ENCODE data around the gene RNF41.

RNF41 gene

GRCh38 chr12:56243731-56244181 lies 22.0 kb upstream of the RNF41 start:
- no peak for DNase-seq

GRCh38 chr12:56242986-56243385 lies 21.3 kb upstream of the RNF41 start:
- DNase-seq: no peak

DNA sequence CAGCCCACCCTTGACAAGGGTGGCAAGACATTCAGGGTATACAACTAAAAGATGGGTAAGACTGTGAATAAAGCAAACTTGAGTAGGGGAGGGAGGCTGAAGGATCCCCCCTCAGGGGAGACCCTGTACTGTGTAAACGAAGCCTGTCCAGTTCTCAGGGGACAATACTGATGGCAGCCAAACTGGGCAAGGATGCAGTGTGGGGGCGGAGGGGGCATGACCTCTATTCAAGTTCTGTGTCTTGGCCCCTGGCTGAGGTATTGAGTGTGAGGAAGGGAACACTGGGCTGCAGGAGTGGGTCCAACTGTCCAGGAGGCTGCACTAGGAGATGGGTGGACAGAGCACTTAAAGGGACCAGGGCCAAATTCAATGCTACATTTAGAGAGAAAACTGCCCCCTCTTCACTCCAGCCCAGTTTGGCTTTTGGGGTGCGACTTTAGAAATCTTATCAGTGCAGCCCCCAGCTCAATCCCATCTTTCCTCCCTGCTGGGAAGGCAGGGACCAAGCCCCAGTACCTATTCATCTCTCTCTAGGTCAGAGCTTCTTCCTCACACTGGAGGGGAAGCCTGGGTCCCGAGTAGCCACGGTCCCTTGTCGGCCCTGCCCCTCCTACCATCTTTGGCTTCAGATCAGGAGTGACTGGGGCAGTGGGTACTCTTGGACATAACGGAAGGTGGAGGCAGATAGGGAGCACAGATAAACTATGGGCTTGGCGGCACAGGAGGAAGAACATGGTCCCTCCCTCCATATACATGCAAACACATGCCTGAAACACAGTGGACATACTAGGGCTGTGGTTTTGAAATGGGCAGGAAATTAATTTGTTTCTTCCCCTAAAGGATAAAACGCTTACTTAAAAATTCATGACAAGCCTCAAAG lies 19.9 kb upstream of the RNF41 start:
- DNase-seq: no peak

DNA sequence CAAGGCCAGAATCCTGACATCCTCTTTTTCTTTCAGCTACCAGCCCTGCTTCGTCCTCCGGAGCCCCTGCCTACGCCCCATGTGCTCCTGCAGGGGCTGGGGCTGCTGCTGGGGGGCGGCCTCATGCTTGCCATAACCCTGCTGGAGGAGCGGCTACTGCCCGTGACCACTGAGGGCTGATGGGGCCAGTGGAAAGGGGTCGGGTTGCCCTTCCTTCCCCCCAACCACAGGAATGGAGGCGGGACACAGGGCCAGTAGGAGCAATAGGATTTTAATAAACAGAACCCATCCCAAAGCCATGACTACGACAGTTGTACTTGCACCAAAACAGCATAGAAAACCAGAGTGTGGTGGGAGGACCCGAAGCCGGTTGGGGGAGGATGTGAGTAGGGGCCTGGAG lies 15.8 kb upstream of the RNF41 start:
- no peak for DNase-seq

GRCh38 chr12:56236985-56237384 lies 15.3 kb upstream of the RNF41 start:
- DNase-seq: no peak

DNA sequence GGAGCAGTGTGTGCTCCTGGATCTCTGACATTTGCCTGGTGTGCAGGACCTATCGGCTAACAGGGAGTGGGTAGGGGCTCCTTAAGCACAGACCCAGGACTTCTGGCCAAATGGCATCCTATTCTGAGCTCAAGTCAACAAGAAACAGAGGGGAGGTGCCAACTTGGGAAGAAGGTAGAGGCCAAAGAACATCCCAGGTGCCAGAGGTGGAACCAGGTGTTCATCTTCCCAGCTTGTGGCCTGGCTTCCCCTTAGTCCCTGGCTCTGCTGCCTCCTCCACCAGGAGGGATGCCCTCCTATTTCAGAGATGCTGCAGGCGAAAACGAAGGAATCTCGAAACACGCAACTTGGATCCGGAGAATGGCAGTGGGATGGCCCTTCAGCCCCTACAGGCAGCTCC lies 14.4 kb upstream of the RNF41 start:
- DNase-seq: no peak

- no peak for DNase-seq
These were observed 13.2 kb upstream of the RNF41 start for GRCh38 chr12:56234746-56235436.

GRCh38 chr12:56231184-56231582 lies 9.5 kb upstream of the RNF41 start:
- no peak for DNase-seq

DNA sequence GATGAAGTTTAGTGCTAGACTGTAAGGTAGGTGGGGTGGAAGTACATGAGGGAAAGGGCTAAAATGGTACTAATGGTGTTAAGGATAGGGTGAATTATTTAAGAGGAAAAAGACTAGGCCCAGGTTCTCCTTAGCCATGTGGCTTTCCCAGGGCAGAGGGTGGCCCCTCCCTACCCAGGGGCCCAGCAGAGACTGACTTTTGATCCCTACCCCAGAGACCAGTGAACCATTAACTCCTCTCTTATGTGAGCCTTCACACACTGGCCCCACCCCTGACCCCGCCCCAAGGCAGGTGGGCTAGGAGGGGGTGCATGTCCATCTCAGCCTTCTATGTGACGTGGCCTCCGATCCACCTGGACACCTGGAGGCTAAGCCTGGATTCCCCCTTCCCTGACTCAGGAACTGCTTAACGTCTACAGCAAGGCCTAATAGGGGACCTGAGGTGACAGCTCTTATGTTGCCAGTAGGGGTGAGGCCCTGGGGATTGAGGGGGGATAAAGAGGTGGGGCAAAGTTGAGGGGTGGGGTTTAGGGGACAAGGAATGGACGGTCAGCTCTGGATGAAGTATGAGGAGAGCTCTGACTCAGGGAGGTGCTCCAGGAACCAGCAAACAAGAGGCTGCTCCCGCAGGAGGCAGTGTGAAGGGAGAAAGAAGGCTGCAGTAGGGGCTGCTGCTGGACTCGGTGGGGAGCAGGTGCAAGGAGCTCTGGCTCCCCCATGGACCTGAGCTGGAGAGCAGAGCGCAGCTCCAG lies 8.9 kb upstream of the RNF41 start:
- DNase-seq: no peak

DNA sequence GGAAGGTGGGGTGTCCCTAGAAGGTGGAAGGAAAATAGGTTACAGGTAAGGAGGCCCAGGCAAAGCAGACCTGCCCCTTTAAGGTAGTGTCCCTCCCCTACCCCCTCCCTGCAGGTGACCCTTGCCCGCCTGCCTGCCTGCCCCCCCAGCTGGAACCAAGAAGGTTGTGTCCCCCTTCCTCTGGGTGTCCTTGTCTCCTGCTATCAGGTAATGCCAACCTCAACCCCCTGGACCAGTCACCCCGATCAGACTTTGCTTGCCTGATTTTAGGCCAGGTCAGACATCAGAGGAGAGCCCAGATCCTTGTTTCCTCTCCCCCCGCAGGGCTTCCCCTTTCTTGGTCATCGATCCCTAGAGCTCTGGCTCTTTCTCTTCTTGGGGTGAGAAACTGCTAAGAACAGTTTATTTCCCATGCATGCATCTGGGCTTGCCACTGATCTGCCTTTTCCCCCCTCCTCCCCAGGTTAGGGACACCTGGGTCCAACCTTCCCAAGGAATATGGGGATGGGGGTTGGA lies 8.3 kb upstream of the RNF41 start, which contains the start of gene SLC39A5:
Gene SLC39A5, plus strand, starts transcription at position 136 of the 516 bp plus-strand sequence. CDS start 1,224 bp downstream, outside the sequence.
- no peak for DNase-seq

DNA sequence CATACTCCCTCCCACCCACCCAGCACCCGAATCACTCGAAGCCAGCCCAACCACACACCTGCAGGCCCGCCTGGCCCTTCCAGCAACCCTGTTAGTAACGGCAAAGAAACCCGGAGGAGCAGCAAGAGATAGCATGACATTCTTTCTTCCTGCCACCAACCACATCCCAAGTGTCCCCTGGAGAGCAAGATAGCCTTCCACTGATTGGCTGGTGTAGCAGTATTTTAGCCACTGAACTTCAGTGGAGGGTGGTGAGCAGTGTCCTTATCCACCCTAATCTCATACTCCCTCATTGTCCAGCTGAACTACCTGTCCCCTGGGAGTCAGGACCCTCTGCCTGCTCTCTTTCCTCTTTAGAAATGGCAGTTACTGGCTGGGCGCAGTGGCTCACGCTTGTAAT lies 7.4 kb upstream of the RNF41 start:
- DNase-seq: no peak

DNA sequence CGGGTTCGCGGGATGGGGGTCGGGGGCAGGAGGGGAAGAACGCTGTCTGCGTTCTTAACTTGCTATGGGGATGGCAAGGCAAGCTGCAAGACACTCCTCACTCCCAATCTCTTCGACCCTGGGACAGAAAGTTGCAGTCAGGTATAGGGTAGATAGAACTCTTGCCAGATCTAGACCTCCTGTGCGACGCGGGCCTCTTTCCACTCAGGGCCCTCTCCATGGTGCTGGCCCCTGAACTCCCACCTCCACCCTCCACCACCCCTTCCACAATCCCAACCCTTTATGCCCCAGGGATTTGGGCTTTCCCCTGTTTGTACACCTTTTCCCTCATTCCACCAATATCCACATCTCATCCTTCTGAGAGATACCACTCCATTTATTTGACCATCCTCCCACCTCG lies 3.2 kb upstream of the RNF41 start:
- no peak for DNase-seq

- peak; percentile 99 for DNase-seq
These were observed 2.5 kb upstream of the RNF41 start, which contains the start of gene NABP2 for GRCh38 chr12:56224102-56224701. Gene NABP2 (plus strand): TSS chr12:56224342. CDS start chr12:56224857, 515 bp downstream.

DNA sequence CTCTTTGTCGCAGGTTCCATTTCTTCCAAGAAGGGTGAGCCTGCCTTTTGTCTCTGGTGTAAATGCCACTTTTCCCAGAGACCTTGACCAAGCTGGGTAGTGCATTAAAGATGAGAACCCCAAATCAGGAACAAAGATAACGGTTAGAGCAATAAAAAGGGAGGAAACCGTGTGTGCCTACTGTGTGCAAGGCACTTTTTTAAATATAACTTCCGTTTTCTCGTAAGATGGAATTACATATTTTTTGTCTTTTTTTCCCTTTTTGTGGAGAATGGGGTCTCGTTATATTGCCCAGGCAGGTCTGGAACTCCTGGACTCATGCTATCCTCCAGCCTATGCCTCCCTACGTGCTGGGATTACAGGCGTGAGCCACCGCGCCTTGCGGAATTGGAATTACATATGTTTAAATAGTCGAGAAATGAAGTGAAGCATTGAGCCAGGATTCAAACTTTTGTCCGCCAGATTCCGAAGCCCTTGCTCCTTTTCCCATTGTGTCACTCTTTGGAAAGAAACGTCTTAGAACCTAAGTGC lies 1.9 kb upstream of the RNF41 start:
- DNase-seq: no peak

- no peak for DNase-seq
These were observed 791 bp upstream of the RNF41 start for GRCh38 chr12:56222531-56222895.

DNA sequence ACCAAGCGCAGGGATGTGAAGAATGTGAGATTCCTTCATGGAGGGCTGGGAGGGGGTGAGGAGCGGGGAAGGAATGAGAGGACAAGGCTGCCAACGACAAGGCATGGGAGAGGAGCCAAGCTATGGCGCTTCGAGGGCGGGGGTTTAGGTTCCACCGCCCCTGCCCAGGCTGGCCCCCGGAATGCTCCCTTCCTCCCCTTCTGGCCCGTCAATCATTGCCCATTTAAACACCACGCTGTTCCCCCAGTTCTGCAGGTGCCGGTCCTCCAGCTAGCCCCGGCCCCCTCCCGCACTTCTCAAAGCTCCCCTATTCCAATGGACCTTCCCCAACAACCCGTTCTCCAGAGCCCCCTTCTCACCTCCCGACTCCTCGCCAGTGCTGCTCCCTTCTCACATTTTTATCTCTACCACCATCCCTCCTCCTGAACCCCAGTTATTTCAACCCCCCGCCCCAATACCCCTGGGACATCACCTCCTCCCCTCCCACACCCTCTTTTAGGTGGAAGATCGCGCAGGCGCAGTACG lies 428 bp downstream of the RNF41 start:
- DNase-seq: peak; percentile 88

GRCh38 chr12:56220611-56221231 lies 1.0 kb downstream of the RNF41 start:
- peak; percentile 58 for DNase-seq

GRCh38 chr12:56219840-56220239 lies 1.9 kb downstream of the RNF41 start:
- DNase-seq: no peak

DNA sequence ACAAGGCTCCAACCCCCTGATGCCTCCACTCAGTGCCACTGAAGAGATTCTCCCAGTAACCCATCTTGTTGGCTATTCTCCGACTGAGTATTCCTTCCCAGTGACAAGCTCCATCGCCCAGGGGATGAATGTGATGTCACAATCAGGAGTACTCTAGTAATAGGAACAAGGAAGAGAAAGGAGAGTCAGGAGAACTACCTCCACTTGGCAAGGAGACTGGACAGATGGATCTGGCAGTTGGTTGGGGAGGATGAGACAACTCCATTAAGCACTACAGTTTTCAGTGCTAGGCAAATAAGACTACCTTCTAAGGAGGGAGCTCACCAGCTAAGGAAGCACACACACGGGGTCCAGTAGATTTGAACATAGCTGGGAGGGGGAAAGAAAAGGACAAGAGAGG lies 5.3 kb downstream of the RNF41 start:
- no peak for DNase-seq

- no peak for DNase-seq
These were observed 7.8 kb downstream of the RNF41 start for GRCh38 chr12:56213878-56214277.

GRCh38 chr12:56212361-56212760 lies 9.4 kb downstream of the RNF41 start:
- no peak for DNase-seq
